Breast epithelium (tissue), 3 donors: ENCODE measurements around the gene NTS.

Experiments used
- CTCF ChIP-seq, 3 donors: fragments of 450-650 bp; IDR thresholded peaks; one replicate each; pipeline ENCODE4 v1.5.1; 2016 to 2017; ENCODE audit warnings: antibody characterized with exemption in 3 of 3, mild to moderate bottlenecking in 3 of 3, moderate library complexity in 3 of 3
- POLR2A ChIP-seq: fragments of 450-650 bp; IDR thresholded peaks from one replicate; pipeline ENCODE4 v1.6.1; 2016; ENCODE audit warnings: antibody characterized with exemption, mild to moderate bottlenecking, moderate library complexity

GRCh38 chr12:85865890-85866289 is 8.2 kb upstream of the NTS start:
- TF ChIP-seq CTCF (IDR thresholded peaks at IDR 0.05) (no peak), POLR2A (no peak)
